OCI-LY7 (cell line): ENCODE data around the gene HTRA2. TPM values are rescaled to one million over a fixed set of nuclear protein-coding genes. Genes with fewer than 3 reads are reported as not detected.
A peak's percentile ranks its signal among the peaks of the same experiment; 100 is the strongest.

ENCODE experiments used
- BruUV-seq: library from RNA; stranded (reverse); fragments of 400-500 nt; replicated peaks from 2 replicates; lab custom pipeline; 2021; lab: Mats Ljungman, UMichigan
- CTCF ChIA-PET: fragments of 300-600 bp; sonication (Branson Sonifier 250); formaldehyde crosslinking; loops from one replicate; lab custom pipeline; 2022; ENCODE audit warnings: antibody characterized with exemption; ENCODE audit not compliant: unreplicated experiment; lab: Charles Lee
- POLR2A ChIA-PET: fragments of 300-600 bp; sonication (Branson Sonifier 250); formaldehyde crosslinking; loops from one replicate; lab custom pipeline; 2022; ENCODE audit warnings: antibody characterized with exemption; lab: Charles Lee
- DNase-seq: peaks from one replicate; pipeline ENCODE4 v3.0.0-alpha.2; 2015; ENCODE audit warnings: low spot score
- H2AFZ ChIP-seq: fragments of 200-600 bp; sonication (generic), shearing (Covaris generic); 2 replicates; pipeline ENCODE4 v1.6.1; 2014; ENCODE audit warnings: mild to moderate bottlenecking, antibody characterized with exemption, low read length, moderate library complexity
- H3K27ac ChIP-seq: fragments of 200-600 bp; sonication (generic); 2 replicates; pipeline ENCODE4 v1.5.1; 2014; ENCODE audit warnings: mixed run types, low read depth, mild to moderate bottlenecking, moderate library complexity, low read length, inconsistent platforms; ENCODE audit not compliant: poor library complexity, severe bottlenecking
- H3K36me3 ChIP-seq: fragments of 200-600 bp; sonication (generic); 2 replicates; pipeline ENCODE4 v1.6.1; 2014; ENCODE audit warnings: mild to moderate bottlenecking, antibody characterized with exemption, low read length, moderate library complexity, mixed read lengths; ENCODE audit not compliant: insufficient read depth
- H3K4me1 ChIP-seq: fragments of 200-600 bp; sonication (generic); 2 replicates; pipeline ENCODE4 v1.5.1; 2014; ENCODE audit warnings: mild to moderate bottlenecking, low read length; ENCODE audit not compliant: insufficient read depth, poor library complexity, severe bottlenecking
- H3K4me2 ChIP-seq: fragments of 200-600 bp; sonication (generic); 2 replicates; pipeline ENCODE4 v1.6.1; 2014; ENCODE audit warnings: mild to moderate bottlenecking, low read length
- H3K4me3 ChIP-seq: fragments of 200-600 bp; sonication (generic); 2 replicates; pipeline ENCODE4 v1.5.1; 2014; ENCODE audit warnings: mild to moderate bottlenecking, low read depth, low read length; ENCODE audit not compliant: poor library complexity, severe bottlenecking
- H3K79me2 ChIP-seq: fragments of 200-600 bp; sonication (generic); 2 replicates; pipeline ENCODE4 v1.6.1; 2016; ENCODE audit warnings: low read depth, mild to moderate bottlenecking, low read length, moderate library complexity, mixed read lengths; ENCODE audit not compliant: insufficient read depth
- H3K9me2 ChIP-seq: fragments of 200-600 bp; sonication (generic); 2 replicates; pipeline ENCODE4 v1.6.1; 2016; ENCODE audit warnings: mild to moderate bottlenecking, low read length, mixed read lengths; ENCODE audit not compliant: insufficient read depth
- H3K9me3 ChIP-seq: fragments of 200-600 bp; sonication (generic); 2 replicates; pipeline ENCODE4 v1.6.1; 2014; ENCODE audit warnings: mild to moderate bottlenecking, mixed run types, low read length, mixed read lengths
- H4K20me1 ChIP-seq: fragments of 200-600 bp; sonication (generic); 2 replicates; pipeline ENCODE4 v1.6.1; 2014; ENCODE audit warnings: mild to moderate bottlenecking, antibody characterized with exemption, low read length, moderate library complexity, mixed read lengths; ENCODE audit not compliant: insufficient read depth
- EZH2phosphoT487 ChIP-seq: fragments of 200-600 bp; sonication (generic); IDR thresholded peaks from 2 replicates; pipeline ENCODE4 v1.6.1; 2018; ENCODE audit warnings: low read depth, borderline replicate concordance, mild to moderate bottlenecking, mixed run types, antibody characterized with exemption, low read length, moderate library complexity, mixed read lengths
- intact Hi-C: fragments of 100-400 bp; cut with micrococcal nuclease; formaldehyde crosslinking; loops from one replicate; pipeline ENCODE4 v1.10.0; 2022; ENCODE audit not compliant: unreplicated experiment
- total RNA-seq, 2 experiments: library from RNA; depleted of rRNA in 1 of 2; stranded (reverse); fragments of >200 nt in 1 of 2; shearing (Covaris generic) in 1 of 2; gene quantifications; 2 replicates each; pipeline ENCODE4 v1.2.3, GENCODE V29; 2014 to 2022
- TF ChIP-seq, protein P1 (sequence below): fragments of 200-600 bp; sonication (generic); conservative IDR thresholded peaks from 2 replicates; pipeline ENCODE4 v1.5.1; 2014; ENCODE audit warnings: mild to moderate bottlenecking, antibody characterized with exemption, low read length, moderate library complexity, mixed read lengths

Gene HTRA2
- total RNA-seq, 2 experiments from 2014 or later, result 50.7 to 54.8 TPM

- H4K20me1 ChIP-seq, result no peaks in the 10 kb centered on the region
- no peak overlapping the region for H2AFZ ChIP-seq
- H3K4me3 ChIP-seq, result no peak overlapping the region
- ChIA-PET POLR2A (interaction anchor here (0.6 kb wide), 1 partner anchor 8 kb away, joined by 4 read pairs; no protein-coding TSS in a partner anchor), CTCF (no interaction called here)
- no peak overlapping the region for H3K27ac ChIP-seq
- no peaks in the 10 kb centered on the region for H3K9me3 ChIP-seq
- H3K79me2 ChIP-seq, result no peaks in the 10 kb centered on the region
- H3K9me2 ChIP-seq, result no peaks in the 10 kb centered on the region
- no peak overlapping the region for H3K4me2 ChIP-seq
- intact Hi-C loops, result no loop called here
- TF ChIP-seq EZH2phosphoT487, result no peak
- TF ChIP-seq, protein P1, sequence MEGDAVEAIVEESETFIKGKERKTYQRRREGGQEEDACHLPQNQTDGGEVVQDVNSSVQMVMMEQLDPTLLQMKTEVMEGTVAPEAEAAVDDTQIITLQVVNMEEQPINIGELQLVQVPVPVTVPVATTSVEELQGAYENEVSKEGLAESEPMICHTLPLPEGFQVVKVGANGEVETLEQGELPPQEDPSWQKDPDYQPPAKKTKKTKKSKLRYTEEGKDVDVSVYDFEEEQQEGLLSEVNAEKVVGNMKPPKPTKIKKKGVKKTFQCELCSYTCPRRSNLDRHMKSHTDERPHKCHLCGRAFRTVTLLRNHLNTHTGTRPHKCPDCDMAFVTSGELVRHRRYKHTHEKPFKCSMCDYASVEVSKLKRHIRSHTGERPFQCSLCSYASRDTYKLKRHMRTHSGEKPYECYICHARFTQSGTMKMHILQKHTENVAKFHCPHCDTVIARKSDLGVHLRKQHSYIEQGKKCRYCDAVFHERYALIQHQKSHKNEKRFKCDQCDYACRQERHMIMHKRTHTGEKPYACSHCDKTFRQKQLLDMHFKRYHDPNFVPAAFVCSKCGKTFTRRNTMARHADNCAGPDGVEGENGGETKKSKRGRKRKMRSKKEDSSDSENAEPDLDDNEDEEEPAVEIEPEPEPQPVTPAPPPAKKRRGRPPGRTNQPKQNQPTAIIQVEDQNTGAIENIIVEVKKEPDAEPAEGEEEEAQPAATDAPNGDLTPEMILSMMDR, result no peak
- H3K36me3 ChIP-seq, result peaks cover 44% of the 10 kb centered on the region
- H3K4me1 ChIP-seq, result no peaks in the 10 kb centered on the region
- no TSS peak for BruUV-seq
- DNase-seq, result no peak
Measured at GRCh38 chr2:74491648-74492544, 37.8 kb upstream of the HTRA2 start.

DNA sequence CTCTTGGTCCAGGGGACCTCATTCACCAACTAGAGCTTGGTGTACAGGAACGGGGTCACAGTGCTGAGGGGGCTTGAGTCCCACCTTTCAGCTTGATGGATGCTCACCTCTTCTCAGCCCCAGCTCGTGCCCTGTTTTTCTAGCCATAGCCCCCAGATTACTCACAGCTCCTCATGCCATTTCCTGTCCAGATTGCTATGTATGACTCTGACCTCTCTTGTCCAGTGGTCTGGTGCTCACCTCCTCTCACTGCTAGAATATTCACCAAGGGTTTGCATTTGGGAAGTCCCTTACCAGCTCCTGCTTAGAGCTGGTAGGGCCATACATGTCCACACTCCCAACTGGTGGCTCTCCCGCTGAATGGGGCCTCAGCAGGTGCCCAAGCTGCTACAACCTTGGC lies 36.2 kb upstream of the HTRA2 start:
- Histone ChIP-seq H3K36me3 (peaks cover 44% of the 10 kb centered on the region), H2AFZ (no peak overlapping the region), H3K4me1 (peaks cover 1% of the 10 kb centered on the region), H3K4me3 (no peak overlapping the region), H3K4me2 (no peak overlapping the region), H4K20me1 (no peaks in the 10 kb centered on the region), H3K79me2 (no peaks in the 10 kb centered on the region), H3K9me2 (no peaks in the 10 kb centered on the region), H3K9me3 (no peaks in the 10 kb centered on the region), H3K27ac (no peak overlapping the region)
- TF ChIP-seq, protein P1, result no peak
- no peak for TF ChIP-seq EZH2phosphoT487
- ChIA-PET CTCF (no interaction called here), POLR2A (interaction anchor here (0.9 kb wide), 1 partner anchor 26 kb away, joined by 3 read pairs; no protein-coding TSS in a partner anchor)
- intact Hi-C loops, result no loop called here
- no peak for DNase-seq
- TSS peak; percentile 49 for BruUV-seq

- no peak overlapping the region for H2AFZ ChIP-seq
- H3K4me3 ChIP-seq, result no peak overlapping the region
- no peak for TF ChIP-seq EZH2phosphoT487
- TF ChIP-seq, protein P1, result no peak
- H3K27ac ChIP-seq, result no peak overlapping the region
- no peaks in the 10 kb centered on the region for H3K9me2 ChIP-seq
- peaks cover 6% of the 10 kb centered on the region for H3K4me1 ChIP-seq
- CTCF ChIA-PET, result no interaction called here
- POLR2A ChIA-PET, result no interaction called here
- DNase-seq, result no peak
- BruUV-seq, result no TSS peak
- peaks cover 39% of the 10 kb centered on the region for H3K36me3 ChIP-seq
- no peaks in the 10 kb centered on the region for H4K20me1 ChIP-seq
- intact Hi-C loops, result no loop called here
- no peaks in the 10 kb centered on the region for H3K79me2 ChIP-seq
- no peak overlapping the region for H3K4me2 ChIP-seq
- H3K9me3 ChIP-seq, result no peaks in the 10 kb centered on the region
Measured at GRCh38 chr2:74495440-74495839, 34.3 kb upstream of the HTRA2 start.
